Astrocyte of the spinal cord (primary cell): ENCODE results near the gene TCEA2.

Experiments
- DNase-seq: peaks from one replicate; pipeline ENCODE4 v3.0.0; 2011; ENCODE audit warnings: low read depth, low spot score
- H3K4me3 ChIP-seq: 2 replicates; pipeline ENCODE4 v1.5.1; 2011; ENCODE audit warnings: low read depth, mild to moderate bottlenecking, low read length, moderate library complexity
- CTCF ChIP-seq: IDR thresholded peaks from 2 replicates; pipeline ENCODE4 v1.5.1; 2012; ENCODE audit warnings: low read depth, mild to moderate bottlenecking, low read length, inconsistent platforms
- in situ Hi-C: cut with HindIII; loops from 2 replicates; pipeline ENCODE4 v1.10.0; 2017; ENCODE audit warnings: low sequenced_read_pairs

Gene TCEA2

GRCh38 chr20:64091770-64092169 lies 28.8 kb downstream of the TCEA2 start:
- H3K4me3 ChIP-seq = no peak overlapping the region
- in situ Hi-C loops = no loop called here
- DNase-seq = no peak
- TF ChIP-seq CTCF = no peak

- DNase-seq = no peak
- no peak overlapping the region for H3K4me3 ChIP-seq
- TF ChIP-seq CTCF = no peak
- in situ Hi-C loops = no loop called here
Observed at GRCh38 chr20:64092258-64093012, 29.4 kb downstream of the TCEA2 start.

- no peak for DNase-seq
- no peak for TF ChIP-seq CTCF
- in situ Hi-C loops = no loop called here
- H3K4me3 ChIP-seq = no peak overlapping the region
Observed at GRCh38 chr20:64093013-64093503, 30.1 kb downstream of the TCEA2 start.

GRCh38 chr20:64095455-64095854 lies 32.5 kb downstream of the TCEA2 start:
- no peak overlapping the region for H3K4me3 ChIP-seq
- no peak for TF ChIP-seq CTCF
- no peak for DNase-seq
- in situ Hi-C loops = no loop called here

- TF ChIP-seq CTCF = no peak
- in situ Hi-C loops = no loop called here
- no peak overlapping the region for H3K4me3 ChIP-seq
- DNase-seq = no peak
Observed at GRCh38 chr20:64095927-64096326, 32.9 kb downstream of the TCEA2 start.

GRCh38 chr20:64096535-64096934 lies 33.5 kb downstream of the TCEA2 start:
- in situ Hi-C loops = no loop called here
- no peak overlapping the region for H3K4me3 ChIP-seq
- no peak for TF ChIP-seq CTCF
- no peak for DNase-seq
